Tibial artery (tissue), 4 donors: ENCODE measurements around the gene SPINT2.

ENCODE experiments used
- DNase-seq, 2 donors: peaks; one replicate each; pipeline ENCODE4 v3.0.0-alpha.2; 2019
- H3K27ac ChIP-seq, 2 donors: fragments of 200-600 bp; sonication (generic) in 1 of 2; 1 replicate in 1 of 2; 2 replicates in 1 of 2; pipeline ENCODE4 v1.5.1; 2018 to 2019; ENCODE audit warnings: mild to moderate bottlenecking in 1 of 2
- H3K27me3 ChIP-seq, 2 donors: fragments of 200-600 bp; sonication (generic) in 1 of 2; one replicate each; pipeline versions ENCODE4 v1.5.1 to v1.6.0; 2016 to 2019
- H3K36me3 ChIP-seq, 3 donors: fragments of 200-600 bp; sonication (generic) in 2 of 3; one replicate each; pipeline ENCODE4 v1.5.1; 2016 to 2019; ENCODE audit warnings: mild to moderate bottlenecking in 2 of 3
- H3K4me1 ChIP-seq, 4 donors: fragments of 200-600 bp; sonication (generic) in 2 of 4; 1 replicate in 3 of 4; 2 replicates in 1 of 4; pipeline ENCODE4 v1.5.1; 2016 to 2019
- H3K4me3 ChIP-seq, 2 donors: fragments of 200-600 bp; sonication (generic) in 1 of 2; 1 replicate in 1 of 2; 2 replicates in 1 of 2; pipeline ENCODE4 v1.5.1; 2018 to 2019; ENCODE audit warnings: mild to moderate bottlenecking in 2 of 2
- H3K9me3 ChIP-seq, 3 donors: fragments of 200-600 bp; sonication (generic) in 1 of 3; one replicate each; pipeline ENCODE4 v1.5.1; 2016 to 2019
- CTCF ChIP-seq, 2 experiments: fragments of 200-600 bp in 1 of 2; fragments of 450-650 bp in 1 of 2; IDR thresholded peaks; one replicate each; pipeline ENCODE4 v1.5.1; 2017 to 2019; ENCODE audit warnings: antibody characterized with exemption in 2 of 2, mild to moderate bottlenecking in 1 of 2, moderate library complexity in 1 of 2
- intact Hi-C: fragments of 100-400 bp; cut with DNase I; formaldehyde crosslinking; loops from one replicate; pipeline ENCODE4 v1.15.0; 2023; ENCODE audit warnings: low total_unique reads

SPINT2 gene

GRCh38 chr19:38315657-38316476 lies 51.5 kb downstream of the SPINT2 start, which contains the start of gene YIF1B:
YIF1B (minus strand) TSS chr19:38315947; CDS start chr19:38315917, 30 bp downstream.
- no peaks in the 10 kb centered on the region for H3K27me3 ChIP-seq
- H3K9me3 ChIP-seq = no peaks in the 10 kb centered on the region
- DNase-seq = peak; percentile 98 to 99
- H3K36me3 ChIP-seq = peaks cover 0 to under 1% (median 0%) of the 10 kb centered on the region in 3 donors
- H3K27ac ChIP-seq = peak within 1 kb of the TSS; percentile 73 to 76
- intact Hi-C loops = loop anchor here (10.0 kb wide), 1 partner anchor 51 kb away; the partner anchor contains the start of gene SPINT2
- H3K4me3 ChIP-seq = peak within 1 kb of the TSS; percentile 49 to 66
- H3K4me1 ChIP-seq = peaks cover 7 to 31% (median 22%) of the 10 kb centered on the region in 4 donors
- no peak for TF ChIP-seq CTCF (IDR thresholded peaks at IDR 0.05)

DNA sequence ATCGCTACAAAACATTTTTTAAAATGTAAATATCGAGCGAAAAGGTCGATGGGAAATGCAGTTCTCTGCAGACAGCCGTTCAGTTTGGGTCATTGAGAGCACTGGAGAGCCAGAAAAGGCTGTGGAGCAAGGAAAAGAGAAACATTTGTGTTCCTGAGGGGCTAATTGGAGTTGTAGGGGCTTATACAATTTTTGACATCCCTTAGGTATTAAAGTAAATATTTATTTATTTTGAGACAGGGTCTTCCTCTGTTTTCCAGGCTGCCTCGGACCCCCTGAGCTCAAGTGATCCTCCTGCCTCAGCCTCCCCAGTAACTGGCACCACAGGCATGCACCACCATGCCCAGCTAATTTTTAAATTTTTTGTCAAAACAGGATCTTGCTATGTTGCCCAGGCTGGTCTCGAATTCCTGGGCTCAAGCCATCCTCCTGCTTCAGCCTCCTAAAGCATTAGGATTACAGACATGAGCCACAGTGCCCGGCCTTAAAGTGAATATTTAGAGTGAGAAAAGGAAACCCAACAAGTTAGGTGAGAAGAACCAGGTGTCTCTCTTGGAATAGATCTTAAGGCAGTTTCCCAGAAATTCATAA lies 52.2 kb downstream of the SPINT2 start:
- H3K4me1 ChIP-seq = peaks cover 7 to 38% (median 24%) of the 10 kb centered on the region in 4 donors
- no peak for TF ChIP-seq CTCF (IDR thresholded peaks at IDR 0.05)
- no peak for DNase-seq
- H3K36me3 ChIP-seq = no peaks in the 10 kb centered on the region
- H3K27ac ChIP-seq = peak overlapping the region; percentile 73 to 76
- peak overlapping the region; percentile 49 to 66 for H3K4me3 ChIP-seq
- no peaks in the 10 kb centered on the region for H3K27me3 ChIP-seq
- H3K9me3 ChIP-seq = no peaks in the 10 kb centered on the region
- intact Hi-C loops = loop anchor here (10.0 kb wide), 1 partner anchor 52 kb away; the partner anchor contains the start of gene SPINT2

- Histone ChIP-seq H3K4me1 (peaks cover 7 to 39% (median 26%) of the 10 kb centered on the region in 4 donors), H3K36me3 (no peaks in the 10 kb centered on the region), H3K4me3 (no peak overlapping the region), H3K27ac (no peak overlapping the region), H3K9me3 (no peaks in the 10 kb centered on the region), H3K27me3 (no peaks in the 10 kb centered on the region)
- intact Hi-C loops = loop anchor here (10.0 kb wide), 1 partner anchor 52 kb away; the partner anchor contains the start of gene SPINT2
- no peak for TF ChIP-seq CTCF (IDR thresholded peaks at IDR 0.05)
- DNase-seq = no peak
Observed at GRCh38 chr19:38317104-38317612, 52.8 kb downstream of the SPINT2 start.

DNA sequence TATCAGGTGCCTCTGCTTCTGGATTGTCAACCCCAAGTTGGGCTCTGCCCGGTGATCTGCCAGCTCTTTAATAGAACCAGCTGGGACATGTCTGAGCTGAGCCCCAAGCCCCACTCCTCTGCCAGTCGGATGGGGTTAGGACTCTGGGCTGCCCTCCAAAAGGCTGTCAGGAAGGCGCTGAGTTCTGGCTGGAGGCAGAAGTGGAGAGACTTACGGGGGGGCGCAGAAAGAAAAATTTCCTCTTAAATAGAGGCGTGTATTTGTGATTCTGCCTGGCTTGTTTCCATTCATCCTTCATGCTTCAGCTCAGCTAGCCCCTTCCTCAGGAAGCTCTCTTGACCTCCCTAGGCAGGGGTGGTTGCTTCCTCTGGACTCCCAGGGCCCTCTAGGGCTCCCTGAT lies 54.3 kb downstream of the SPINT2 start:
- Histone ChIP-seq H3K4me1 (peaks cover 7 to 44% (median 27%) of the 10 kb centered on the region in 4 donors), H3K9me3 (no peaks in the 10 kb centered on the region), H3K27ac (peak overlapping the region; percentile 81 to 84), H3K4me3 (peak overlapping the region in 1 of 2 donors; percentile 67), H3K36me3 (no peaks in the 10 kb centered on the region), H3K27me3 (no peaks in the 10 kb centered on the region)
- DNase-seq = no peak
- intact Hi-C loops = loop anchor here (10.0 kb wide), 1 partner anchor 54 kb away; the partner anchor contains the start of gene SPINT2
- no peak for TF ChIP-seq CTCF (IDR thresholded peaks at IDR 0.05)

- peak; percentile 41 to 72 for DNase-seq
- Histone ChIP-seq H3K4me1 (peaks cover 7 to 44% (median 27%) of the 10 kb centered on the region in 4 donors), H3K27ac (peak within 1 kb of the TSS; percentile 81 to 84), H3K9me3 (no peaks in the 10 kb centered on the region), H3K4me3 (peak within 1 kb of the TSS; percentile 67 to 73), H3K36me3 (no peaks in the 10 kb centered on the region), H3K27me3 (no peaks in the 10 kb centered on the region)
- no peak for TF ChIP-seq CTCF (IDR thresholded peaks at IDR 0.05)
- intact Hi-C loops = loop anchor here (10.0 kb wide), 1 partner anchor 55 kb away; the partner anchor contains the start of gene SPINT2
Observed at GRCh38 chr19:38319421-38320258, 55.3 kb downstream of the SPINT2 start, which contains the start of gene KCNK6. KCNK6 (plus strand) TSS chr19:38319845; CDS start chr19:38319951, 106 bp downstream.
